Midbrain (tissue), 1 donor: ENCODE data around the gene PROKR1.
"Not testable (repeated sequence)": the region's sequence is repeated elsewhere in the genome, so short reads cannot be mapped to it uniquely, and the experiment has no call there.

ENCODE experiments used
- DNase-seq: peaks from one replicate; lab custom pipeline; 2025; lab: John Stamatoyannopoulos, UW

PROKR1 gene

DNA sequence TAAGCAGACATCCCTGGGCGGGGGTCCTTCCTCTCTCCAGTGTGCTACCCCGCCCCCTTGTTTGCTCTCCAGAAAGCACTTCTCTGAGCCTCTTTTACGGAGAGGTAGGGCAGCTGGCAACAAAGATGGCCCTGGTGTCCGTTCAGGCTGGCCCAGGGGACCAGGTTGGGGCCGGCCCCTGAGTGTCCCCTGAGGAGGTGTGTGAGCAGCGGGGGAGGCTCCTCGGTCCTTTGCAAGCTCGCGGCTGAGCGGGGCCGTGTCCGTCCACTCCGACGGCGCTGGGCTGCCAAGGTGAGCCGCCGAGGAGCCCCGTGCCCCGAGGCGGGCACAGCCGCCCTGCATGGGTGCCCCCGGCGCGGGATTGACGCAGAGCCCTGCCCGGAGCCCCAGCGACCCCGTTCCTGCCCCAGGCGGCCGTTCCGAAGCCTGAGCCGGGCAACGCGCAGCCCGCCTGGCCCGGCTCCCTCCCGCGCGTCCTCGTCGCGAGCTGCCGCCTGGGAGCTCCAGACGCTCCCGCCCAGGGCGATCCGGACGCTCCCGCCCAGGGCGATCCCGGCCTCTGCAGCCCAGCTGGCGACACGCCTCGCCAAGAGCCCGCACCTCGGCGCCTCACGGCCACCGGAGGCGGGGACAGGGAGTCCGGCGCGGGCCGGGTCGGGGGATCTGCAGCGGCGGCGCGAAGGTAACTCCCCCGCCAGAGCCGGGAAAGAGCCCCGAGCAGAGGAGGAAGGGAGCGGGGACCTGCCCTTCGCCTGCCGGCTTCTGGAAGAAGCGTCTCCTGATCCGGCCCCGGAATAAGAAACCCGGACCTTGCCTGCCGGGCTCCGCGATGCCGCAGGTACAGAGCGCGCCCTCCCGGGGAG lies at the start of gene PROKR1:
Gene PROKR1 (plus strand): TSS at position 569 of the 863 bp plus-strand sequence. CDS start 2,243 bp downstream, outside the sequence.
- no peak for DNase-seq

DNA sequence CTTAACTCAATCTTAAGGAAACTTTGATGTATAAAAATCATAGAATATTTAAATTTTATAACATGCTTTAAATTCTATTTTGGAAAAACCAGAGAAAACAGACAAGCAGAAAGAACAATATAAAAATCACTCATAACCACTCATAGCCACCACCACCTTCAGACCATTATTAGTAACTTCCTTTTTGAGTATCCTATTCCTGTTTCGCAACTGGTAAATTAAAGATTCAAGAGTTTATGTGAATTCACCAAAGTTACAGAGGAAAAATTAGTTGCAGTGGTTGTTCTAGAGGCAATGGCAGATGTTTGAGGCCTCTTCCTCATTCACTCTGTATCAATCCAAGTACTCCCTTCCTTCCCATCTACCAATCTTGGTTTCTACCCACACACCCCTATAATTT lies 49.3 kb upstream of the PROKR1 start:
- DNase-seq: no peak

GRCh38 chr2:68594674-68595492 lies 48.5 kb upstream of the PROKR1 start:
- no peak for DNase-seq

DNA sequence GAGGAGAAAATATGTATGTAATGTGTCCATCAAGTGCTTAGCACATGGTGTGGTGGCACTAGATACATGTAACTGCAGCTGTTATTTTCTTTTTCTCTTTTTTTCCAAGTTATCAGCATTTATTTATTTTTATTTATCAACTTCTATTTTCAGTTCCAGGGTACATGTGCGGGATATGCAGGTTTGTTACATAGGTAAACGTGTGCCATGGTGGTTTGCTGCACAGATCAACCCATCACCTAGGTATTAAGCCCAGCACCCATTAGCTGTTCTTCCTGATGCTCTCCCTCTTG lies 47.9 kb upstream of the PROKR1 start:
- not testable (repeated sequence) for DNase-seq

GRCh38 chr2:68600495-68600894 lies 42.9 kb upstream of the PROKR1 start:
- not testable (repeated sequence) for DNase-seq

- no peak for DNase-seq
These were observed 40.3 kb upstream of the PROKR1 start for GRCh38 chr2:68603059-68603458.

GRCh38 chr2:68604077-68604476 lies 39.3 kb upstream of the PROKR1 start:
- no peak for DNase-seq

GRCh38 chr2:68605939-68606338 lies 37.4 kb upstream of the PROKR1 start:
- DNase-seq: no peak

- no peak for DNase-seq
These were observed 36.6 kb upstream of the PROKR1 start for GRCh38 chr2:68606759-68607158.

DNA sequence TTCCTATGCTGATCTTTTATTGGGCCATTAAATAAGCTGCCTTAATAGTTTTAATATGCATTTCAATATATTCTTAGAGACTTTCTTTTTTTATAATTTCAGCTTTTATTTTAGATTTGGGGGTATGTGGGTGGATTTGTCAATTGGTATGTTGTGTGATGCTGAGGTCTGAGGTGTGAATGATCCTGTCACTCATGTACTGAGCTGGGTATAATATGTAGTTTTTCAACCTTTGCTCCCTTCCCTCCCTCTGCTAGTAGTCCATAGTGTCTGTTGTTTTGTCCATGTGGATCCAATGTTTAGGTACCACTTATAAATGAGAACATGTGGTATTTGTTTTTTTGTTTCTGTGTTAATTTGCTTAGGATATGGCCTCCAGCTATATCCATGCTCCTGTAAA lies 35.5 kb upstream of the PROKR1 start:
- DNase-seq: no peak

DNA sequence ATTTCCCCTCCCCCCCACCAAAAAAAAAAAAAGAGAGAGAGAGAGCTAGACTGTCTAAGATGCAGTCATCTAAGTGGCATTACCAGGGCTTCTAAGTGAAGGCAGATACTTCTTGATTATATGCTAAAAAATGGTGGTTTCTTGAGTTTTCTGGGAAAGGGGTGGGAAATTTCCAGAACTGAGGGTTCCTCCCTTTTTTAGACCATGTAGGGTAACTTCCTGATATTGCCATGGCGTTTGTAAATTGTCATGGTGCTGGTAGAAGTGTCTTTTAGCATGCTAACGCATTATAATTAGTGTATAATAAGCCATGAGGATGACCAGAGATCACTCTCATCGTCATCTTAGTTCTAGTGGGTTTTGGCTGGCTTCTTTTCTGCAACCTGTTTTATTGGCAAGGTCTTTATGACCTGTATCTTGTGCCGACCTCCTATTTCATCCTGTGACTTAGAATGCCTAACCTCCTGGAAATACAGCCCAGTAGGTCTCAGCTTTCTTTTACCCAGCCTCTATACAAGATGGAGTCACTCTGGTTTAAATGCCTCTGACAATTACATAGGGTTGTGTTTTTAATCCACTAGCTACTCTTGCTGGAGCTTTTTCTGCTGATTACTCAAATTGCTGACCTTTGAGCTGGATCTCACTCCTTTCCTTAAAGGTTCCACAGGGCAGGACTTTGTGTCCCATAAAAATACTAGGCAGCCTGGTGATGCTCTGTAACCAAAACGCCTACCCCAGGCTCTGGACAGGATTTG lies 30.4 kb upstream of the PROKR1 start:
- DNase-seq: no peak

DNA sequence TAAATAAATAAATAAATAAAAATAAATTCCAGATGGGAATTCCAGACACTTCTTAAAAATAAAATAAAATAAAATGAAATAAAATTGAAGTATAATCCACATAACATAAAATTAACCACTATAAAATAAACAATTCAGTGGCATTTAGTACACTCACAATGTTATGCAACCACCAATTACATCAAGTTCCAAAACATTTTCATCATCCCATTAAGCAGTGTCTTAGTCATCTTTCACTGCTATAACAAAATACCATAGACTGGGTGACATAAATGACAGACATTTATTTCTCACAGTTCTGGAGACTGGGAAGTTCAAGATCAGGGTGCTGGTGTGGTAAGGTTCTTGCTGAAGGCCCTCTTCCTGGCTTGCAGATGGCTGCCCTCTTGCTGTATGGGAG lies 22.6 kb upstream of the PROKR1 start:
- DNase-seq: no peak

GRCh38 chr2:68623820-68624219 lies 19.6 kb upstream of the PROKR1 start:
- DNase-seq: no peak

DNA sequence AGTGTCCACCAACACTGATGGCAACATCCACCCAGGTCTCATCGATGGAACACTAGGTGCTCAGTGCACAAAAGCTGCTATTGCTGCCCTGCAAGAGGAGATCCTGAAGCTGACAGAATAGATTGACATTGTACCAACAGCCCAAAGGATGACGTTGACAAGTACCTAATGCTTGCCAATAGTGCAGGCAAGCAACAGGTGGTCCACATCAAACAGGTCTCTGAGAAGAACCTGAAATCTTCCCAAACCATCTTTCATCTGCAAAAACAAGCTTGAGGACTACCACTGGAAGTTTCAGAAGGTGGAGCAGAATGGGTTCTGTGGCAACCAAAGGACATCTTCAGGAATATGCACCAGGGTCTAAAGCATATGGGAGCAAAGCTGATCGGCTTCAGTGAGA lies 15.8 kb upstream of the PROKR1 start:
- no peak for DNase-seq

DNA sequence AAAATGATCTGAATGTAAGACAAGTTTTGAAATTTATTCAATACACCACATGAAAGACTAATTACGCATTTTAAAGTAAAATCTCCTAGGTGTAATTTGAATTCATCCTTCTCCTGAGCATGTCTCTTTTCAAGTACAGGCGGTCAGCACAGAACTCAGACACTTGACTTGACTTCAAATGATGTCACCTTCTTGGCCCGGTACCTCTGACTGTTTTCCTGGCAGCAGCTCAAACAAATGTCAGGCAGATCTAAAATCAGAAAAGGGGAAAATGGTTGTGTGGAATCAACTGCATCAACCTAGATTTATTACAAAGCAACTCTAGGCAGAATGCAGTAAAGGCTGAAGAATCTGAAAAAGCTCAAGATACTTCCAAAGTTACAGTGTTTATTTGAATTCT lies 11.4 kb upstream of the PROKR1 start:
- no peak for DNase-seq

DNA sequence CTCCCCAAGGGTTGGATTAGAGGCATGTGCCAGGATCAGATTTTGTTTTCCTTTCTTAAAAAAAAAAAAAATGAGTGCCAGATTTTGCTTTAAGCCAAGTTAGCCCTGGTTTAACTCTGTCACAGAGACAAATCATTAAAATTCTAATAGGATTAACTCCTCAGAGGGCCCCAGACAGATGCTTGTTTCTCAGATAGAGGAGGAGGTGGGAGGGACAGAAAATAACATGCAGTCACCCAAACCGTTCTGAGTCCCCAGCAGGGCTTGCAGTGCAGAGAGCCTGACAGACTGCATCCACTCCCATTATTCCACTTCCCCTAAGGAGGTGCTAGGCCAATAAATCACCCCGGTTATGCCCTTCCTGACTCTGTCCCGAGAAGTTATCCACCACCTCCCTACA lies 6.3 kb upstream of the PROKR1 start:
- no peak for DNase-seq

DNA sequence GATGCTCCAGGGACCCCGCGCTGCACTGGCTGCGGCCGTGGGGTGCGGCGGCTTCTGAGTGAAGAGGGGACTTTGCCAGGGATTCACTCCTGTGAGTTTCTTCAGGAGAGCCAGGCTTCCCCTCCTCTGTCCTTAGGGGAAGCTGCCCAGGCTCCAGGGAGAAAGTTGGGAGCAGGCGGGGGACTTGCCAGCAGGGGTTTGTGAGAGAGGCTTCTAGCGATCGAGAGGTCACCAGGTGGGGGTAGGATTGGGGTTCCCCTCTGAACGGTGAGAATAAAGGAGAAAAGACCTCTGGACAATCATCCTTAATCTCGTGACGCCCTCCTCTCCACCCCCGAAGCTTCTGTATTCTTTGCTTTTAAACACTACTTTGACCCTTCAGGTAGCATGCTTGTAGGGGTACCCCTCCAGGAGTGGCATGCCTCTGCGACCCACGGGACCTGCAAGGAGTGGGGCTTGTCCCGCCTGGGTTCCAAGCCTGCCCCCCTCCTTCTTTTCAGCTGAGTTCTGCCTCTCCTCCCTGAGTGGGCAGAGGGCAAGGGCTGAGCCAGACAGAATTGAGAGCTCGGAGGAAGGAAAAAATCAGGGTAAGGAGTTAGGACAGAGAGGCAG lies 601 bp downstream of the PROKR1 start:
- no peak for DNase-seq

DNA sequence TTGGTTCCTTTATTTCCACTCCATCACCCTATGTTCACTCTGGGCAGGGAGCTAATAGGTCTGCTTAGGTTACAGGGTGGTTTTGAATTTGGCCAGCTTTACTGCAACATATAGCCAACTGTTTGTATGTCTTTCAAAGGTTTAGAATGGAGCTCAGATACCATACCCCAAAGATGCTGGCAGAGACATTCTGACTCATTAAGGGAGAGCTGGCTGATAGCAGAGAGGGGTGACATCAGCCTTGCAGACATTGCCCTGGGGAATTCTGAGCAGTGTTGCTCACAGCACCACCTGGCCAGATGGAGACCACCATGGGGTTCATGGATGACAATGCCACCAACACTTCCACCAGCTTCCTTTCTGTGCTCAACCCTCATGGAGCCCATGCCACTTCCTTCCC lies 2.1 kb downstream of the PROKR1 start:
- no peak for DNase-seq

- no peak for DNase-seq
These were observed 2.9 kb downstream of the PROKR1 start for GRCh38 chr2:68646303-68646702.

- DNase-seq: no peak
These were observed 7.3 kb downstream of the PROKR1 start for GRCh38 chr2:68650645-68651044.

DNA sequence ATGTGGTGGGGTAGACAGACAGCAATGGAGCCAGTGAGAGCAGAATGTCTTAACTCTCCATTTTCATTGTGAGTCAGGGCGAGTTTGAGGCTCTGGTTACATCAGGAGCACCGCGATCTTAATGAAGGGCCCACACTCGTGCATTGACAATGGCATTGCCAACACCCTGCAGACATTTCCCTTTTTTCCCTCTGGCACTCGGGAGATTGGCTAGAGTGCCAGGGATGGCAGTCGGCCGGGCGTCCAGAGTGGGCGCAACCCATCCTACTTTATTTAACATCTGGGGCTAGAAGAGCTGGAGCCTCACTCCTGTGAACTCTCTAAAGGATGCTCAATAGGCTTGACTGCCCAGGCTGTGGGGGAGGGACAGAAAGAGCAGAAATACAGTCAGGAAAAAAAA lies 9.7 kb downstream of the PROKR1 start:
- DNase-seq: no peak

GRCh38 chr2:68653538-68653982 lies 10.2 kb downstream of the PROKR1 start:
- no peak for DNase-seq
